Heart right ventricle (tissue), 16 donors: ENCODE data around the gene CAPN13. TPM values are rescaled to one million over a fixed set of nuclear protein-coding genes. Genes with fewer than 3 reads are reported as not detected.

Source experiments
- ATAC-seq, 8 donors: fragments of 200-7000 bp; cut with Tn5 transposase; one replicate each; pipeline ENCODE4 v1.9.1; 2020; ENCODE audit warnings: mild to moderate bottlenecking in 8 of 8, moderate library complexity in 8 of 8, moderate number of reproducible peaks in 1 of 8
- DNase-seq, 2 donors: peaks; one replicate each; pipeline ENCODE4 v3.0.0-alpha.2; 2020
- H3K27ac ChIP-seq, 10 donors: fragments of 200-600 bp; sonication (generic) in 2 of 10; one replicate each; pipeline versions ENCODE4 v1.5.0 to v1.8.0; 2020 to 2022; ENCODE audit warnings: mild to moderate bottlenecking in 3 of 10
- H3K27me3 ChIP-seq, 7 donors: fragments of 200-600 bp; one replicate each; pipeline ENCODE4 v1.8.0; 2021 to 2022; ENCODE audit warnings: mild to moderate bottlenecking in 2 of 7
- H3K36me3 ChIP-seq, 9 donors: fragments of 200-600 bp; sonication (generic) in 1 of 9; one replicate each; pipeline versions ENCODE4 v1.5.0 to v1.8.0; 2020 to 2022; ENCODE audit warnings: mild to moderate bottlenecking in 2 of 9
- H3K4me1 ChIP-seq, 9 donors: fragments of 200-600 bp; sonication (generic) in 1 of 9; one replicate each; pipeline versions ENCODE4 v1.5.0 to v1.8.0; 2020 to 2022; ENCODE audit warnings: mild to moderate bottlenecking in 4 of 9
- H3K4me3 ChIP-seq, 10 donors: fragments of 200-600 bp; sonication (generic) in 2 of 10; one replicate each; pipeline versions ENCODE4 v1.5.0 to v1.8.0; 2020 to 2022; ENCODE audit warnings: mild to moderate bottlenecking in 7 of 10, moderate library complexity in 2 of 10
- H3K9me3 ChIP-seq, 11 donors: fragments of 200-600 bp in 10 of 11; sonication (generic) in 2 of 11; one replicate each; pipeline versions ENCODE4 v1.5.0 to v1.8.0; 2013 to 2022; ENCODE audit warnings: mild to moderate bottlenecking in 2 of 11, control low read depth in 1 of 11, moderate library complexity in 1 of 11
- CTCF ChIP-seq, 9 donors: fragments of 200-600 bp; sonication (generic) in 2 of 9; IDR thresholded peaks; one replicate each; pipeline versions ENCODE4 v1.5.0 to v1.8.0; 2021 to 2022; ENCODE audit warnings: antibody characterized with exemption in 9 of 9, mild to moderate bottlenecking in 5 of 9, moderate library complexity in 1 of 9
- WGBS, 2 donors: extraction: QIAGEN DNeasy Blood & Tissue Kit; methylation state at CpG; one replicate each; pipeline ENCODE4 v1.1.7; 2013; ENCODE audit warnings: inconsistent platforms in 1 of 2; 5-methylcytosine and 5-hydroxymethylcytosine counted together
- intact Hi-C, 10 donors: fragments of 100-400 bp; cut with DNase I; formaldehyde crosslinking; loops; one replicate each; pipeline versions ENCODE4 v1.11.1 to v1.14.2; 2022
- polyA plus RNA-seq, 2 donors: library from polyadenylated mRNA; stranded (reverse); fragments of 200-250 nt; gene quantifications; one replicate each; pipeline ENCODE4 v1.2.3, GENCODE V29; 2013
- total RNA-seq, 10 donors: library from RNA; stranded (reverse); fragmentation: NEBNext Ultra II Directional in 3 of 10; extraction: Animal tissue kit (Norgen Biotek cat#: 25700) in 3 of 10; gene quantifications; one replicate each; pipeline versions ENCODE4 v1.2.1 to v1.2.4, GENCODE V29; 2021 to 2023
- donor health status: Arrhythmogenic right ventricular cardiomyopathy.
- donor health status: ischemic (EF 13 %, LVEDD 7.1; RV severe dilation, severe dysfunction).
- donor health status: healthy with polysubstance abuse.
- donor health status: DM: no; HTN: yes; CAD: no.
- donor health status: DM: no; HTN: no; CAD: no.
- donor health status: ischemic (EF 25% LVEDD 6.9; RV normal size, moderate dysfunction).
- donor health status: ischemic (EF 25% LVEDD 5.7; RV mildly dilated, moderate dysfunction).
- donor health status: healthy.
- donor health status: DM: yes; HTN: yes; CAD: no.
- donor health status: Ischemic cardiomyopathy.
- donor health status: ischemic (EF 35%, LVEDD 5.7; RV mildly dilated, moderate dysfunction).
- donor health status: nonischemic (EF 11% LVEDD 7.7; RV severe dilation, severe dysfunction).
- donor health status: DM: yes; HTN: yes; CAD: no.
- donor health status: PGD.
- donor health status: ischemic (EF 29% LVEDD 5.4; RV normal size, mild dysfunction).
- donor health status: nonischemic (EF 23%, LVEDD 6.1; RV moderate dilation, normal function).

CAPN13 gene
- total and polyA plus RNA-seq, 12 donors, result 0.09 TPM; not detected in 11

- Histone ChIP-seq H3K9me3 (no peaks in the 10 kb centered on the region), H3K36me3 (no peaks in the 10 kb centered on the region), H3K27ac (no peak overlapping the region), H3K27me3 (peaks cover 0 to 18% (median 3%) of the 10 kb centered on the region in 7 donors), H3K4me3 (no peak overlapping the region), H3K4me1 (no peaks in the 10 kb centered on the region)
- DNase-seq, result no peak
- 44 to 46% methylated on average over 7 of the region's 7 CpGs for WGBS, 2 donors
- ATAC-seq, result peak in 2 of 8 donors; percentile 44 to 75
- intact Hi-C loops, result loop anchor here in 1 of 10 donors (1.0 kb wide), 1 partner anchor 40 kb away; no protein-coding TSS in a partner anchor
- TF ChIP-seq CTCF (IDR thresholded peaks at IDR 0.05), result no peak
These were observed 25.2 kb downstream of the CAPN13 start for GRCh38 chr2:30781961-30782533.

GRCh38 chr2:30781451-30781850 is 25.8 kb downstream of the CAPN13 start:
- H3K4me3 ChIP-seq, result no peak overlapping the region
- 41 to 56% methylated on average over 1 of the region's 1 CpG for WGBS, 2 donors
- TF ChIP-seq CTCF (IDR thresholded peaks at IDR 0.05), result no peak
- H3K27ac ChIP-seq, result no peak overlapping the region
- no peaks in the 10 kb centered on the region for H3K4me1 ChIP-seq
- peaks cover 0 to 14% (median 0%) of the 10 kb centered on the region in 7 donors for H3K27me3 ChIP-seq
- no peak for DNase-seq
- H3K36me3 ChIP-seq, result no peaks in the 10 kb centered on the region
- intact Hi-C loops, result loop anchor here in 1 of 10 donors (1.0 kb wide), 1 partner anchor 39 kb away; no protein-coding TSS in a partner anchor
- no peaks in the 10 kb centered on the region for H3K9me3 ChIP-seq
- ATAC-seq, result no peak

GRCh38 chr2:30780776-30781330 is 26.4 kb downstream of the CAPN13 start:
- intact Hi-C loops, result loop anchor here in 1 of 10 donors (1.0 kb wide), 1 partner anchor 39 kb away; no protein-coding TSS in a partner anchor
- H3K27ac ChIP-seq, result no peak overlapping the region
- ATAC-seq, result no peak

GRCh38 chr2:30778611-30779010 is 28.6 kb downstream of the CAPN13 start:
- no peak for DNase-seq
- intact Hi-C loops, result no loop called here
- no peak overlapping the region for H3K4me3 ChIP-seq
- no peak for TF ChIP-seq CTCF (IDR thresholded peaks at IDR 0.05)
- H3K9me3 ChIP-seq, result no peaks in the 10 kb centered on the region
- no peak overlapping the region for H3K27ac ChIP-seq
- ATAC-seq, result no peak
- no peaks in the 10 kb centered on the region for H3K4me1 ChIP-seq
- peaks cover 0 to 12% (median 1%) of the 10 kb centered on the region in 7 donors for H3K27me3 ChIP-seq
- no peaks in the 10 kb centered on the region for H3K36me3 ChIP-seq
- WGBS, 2 donors, result 89 to 91% methylated on average over 11 of the region's 11 CpGs

More at GRCh38 chr2:30780776-30781330, 26.4 kb downstream of the CAPN13 start:
- Histone ChIP-seq H3K27me3 (peaks cover 0 to 17% (median 2%) of the 10 kb centered on the region in 7 donors), H3K4me1 (no peaks in the 10 kb centered on the region), H3K4me3 (no peak overlapping the region), H3K36me3 (no peaks in the 10 kb centered on the region), H3K9me3 (no peaks in the 10 kb centered on the region)
- 79 to 81% methylated on average over 5 of the region's 5 CpGs for WGBS, 2 donors
- no peak for DNase-seq
- TF ChIP-seq CTCF (IDR thresholded peaks at IDR 0.05), result no peak
